ENCODE measurements around the gene ABCB11.

ABCB11 gene

GRCh38 chr2:168926621-168927386 lies 104.3 kb downstream of the ABCB11 start:
- DNase-seq (ENCODE audit: low spot score in 2 of 2) (no peak), ATAC-seq (replicated peaks; ENCODE audit: extremely low read depth, poor library complexity, severe bottlenecking) (no peak)
- no peaks in the 10 kb centered on the region for H3K4me1 Mint-ChIP-seq
- H3K27me3 Mint-ChIP-seq, result peaks cover 52% of the 10 kb centered on the region
- no peak overlapping the region for H3K27ac Mint-ChIP-seq (ENCODE audit: low read depth)
- H3K9me3 Mint-ChIP-seq, result no peaks in the 10 kb centered on the region
- no peaks in the 10 kb centered on the region for H3K36me3 Mint-ChIP-seq (ENCODE audit: insufficient read depth)
- no peak overlapping the region for H3K4me3 Mint-ChIP-seq

- Mint-ChIP-seq H3K27ac (ENCODE audit: low read depth) (no peak overlapping the region), H3K27me3 (peaks cover 51% of the 10 kb centered on the region), H3K4me3 (no peak overlapping the region), H3K9me3 (no peaks in the 10 kb centered on the region), H3K4me1 (no peaks in the 10 kb centered on the region), H3K36me3 (ENCODE audit: insufficient read depth) (no peaks in the 10 kb centered on the region)
- no peak for DNase-seq (ENCODE audit: low spot score in 2 of 2)
- no peak for ATAC-seq (replicated peaks; ENCODE audit: extremely low read depth, poor library complexity, severe bottlenecking)
Measured at GRCh38 chr2:168920504-168921157, 110.5 kb downstream of the ABCB11 start.

- ATAC-seq (replicated peaks; ENCODE audit: extremely low read depth, poor library complexity, severe bottlenecking) (no peak), DNase-seq (ENCODE audit: low spot score in 2 of 2) (no peak)
- Mint-ChIP-seq H3K4me1 (no peaks in the 10 kb centered on the region), H3K36me3 (ENCODE audit: insufficient read depth) (no peaks in the 10 kb centered on the region), H3K4me3 (no peak overlapping the region), H3K27me3 (peaks cover 52% of the 10 kb centered on the region), H3K9me3 (no peaks in the 10 kb centered on the region), H3K27ac (ENCODE audit: low read depth) (no peak overlapping the region)
Measured at GRCh38 chr2:168916331-168916675, 114.8 kb downstream of the ABCB11 start.

GRCh38 chr2:168915441-168916330 lies 115.4 kb downstream of the ABCB11 start:
- peaks cover 48% of the 10 kb centered on the region for H3K27me3 Mint-ChIP-seq
- no peak overlapping the region for H3K4me3 Mint-ChIP-seq
- no peaks in the 10 kb centered on the region for H3K36me3 Mint-ChIP-seq (ENCODE audit: insufficient read depth)
- H3K9me3 Mint-ChIP-seq, result no peaks in the 10 kb centered on the region
- no peaks in the 10 kb centered on the region for H3K4me1 Mint-ChIP-seq
- ATAC-seq (replicated peaks; ENCODE audit: extremely low read depth, poor library complexity, severe bottlenecking), result no peak
- no peak overlapping the region for H3K27ac Mint-ChIP-seq (ENCODE audit: low read depth)
- DNase-seq (ENCODE audit: low spot score in 2 of 2), result no peak

GRCh38 chr2:168913495-168913894 lies 117.6 kb downstream of the ABCB11 start:
- Mint-ChIP-seq H3K27ac (ENCODE audit: low read depth) (no peak overlapping the region), H3K27me3 (peaks cover 39% of the 10 kb centered on the region), H3K4me1 (no peaks in the 10 kb centered on the region), H3K4me3 (no peak overlapping the region), H3K36me3 (ENCODE audit: insufficient read depth) (no peaks in the 10 kb centered on the region), H3K9me3 (no peaks in the 10 kb centered on the region)
- no peak for DNase-seq (ENCODE audit: low spot score in 2 of 2)
- no peak for ATAC-seq (replicated peaks; ENCODE audit: extremely low read depth, poor library complexity, severe bottlenecking)

- ATAC-seq (replicated peaks; ENCODE audit: extremely low read depth, poor library complexity, severe bottlenecking), result no peak
- Mint-ChIP-seq H3K9me3 (no peaks in the 10 kb centered on the region), H3K4me1 (no peaks in the 10 kb centered on the region), H3K36me3 (ENCODE audit: insufficient read depth) (no peaks in the 10 kb centered on the region), H3K27me3 (peaks cover 41% of the 10 kb centered on the region), H3K4me3 (no peak overlapping the region), H3K27ac (ENCODE audit: low read depth) (no peak overlapping the region)
- DNase-seq (ENCODE audit: low spot score in 2 of 2), result no peak
Measured at GRCh38 chr2:168912901-168913369, 118.2 kb downstream of the ABCB11 start.

- Mint-ChIP-seq H3K4me1 (no peaks in the 10 kb centered on the region), H3K27me3 (peaks cover 46% of the 10 kb centered on the region), H3K9me3 (no peaks in the 10 kb centered on the region), H3K36me3 (ENCODE audit: insufficient read depth) (no peaks in the 10 kb centered on the region), H3K27ac (ENCODE audit: low read depth) (no peak overlapping the region), H3K4me3 (no peak overlapping the region)
- ATAC-seq (replicated peaks; ENCODE audit: extremely low read depth, poor library complexity, severe bottlenecking), result no peak
- no peak for DNase-seq (ENCODE audit: low spot score in 2 of 2)
Measured at GRCh38 chr2:168912466-168912865, 118.7 kb downstream of the ABCB11 start.

- Mint-ChIP-seq H3K4me1 (no peaks in the 10 kb centered on the region), H3K27me3 (peaks cover 64% of the 10 kb centered on the region), H3K36me3 (ENCODE audit: insufficient read depth) (no peaks in the 10 kb centered on the region), H3K27ac (ENCODE audit: low read depth) (no peak overlapping the region), H3K4me3 (no peak overlapping the region), H3K9me3 (no peaks in the 10 kb centered on the region)
- ATAC-seq (replicated peaks; ENCODE audit: extremely low read depth, poor library complexity, severe bottlenecking) (no peak), DNase-seq (ENCODE audit: low spot score in 2 of 2) (no peak)
Measured at GRCh38 chr2:168910330-168910729, 120.8 kb downstream of the ABCB11 start.

- peaks cover 53% of the 10 kb centered on the region for H3K27me3 Mint-ChIP-seq
- DNase-seq (ENCODE audit: low spot score in 2 of 2) (no peak), ATAC-seq (replicated peaks; ENCODE audit: extremely low read depth, poor library complexity, severe bottlenecking) (no peak)
- no peaks in the 10 kb centered on the region for H3K9me3 Mint-ChIP-seq
- H3K36me3 Mint-ChIP-seq (ENCODE audit: insufficient read depth), result no peaks in the 10 kb centered on the region
- H3K4me1 Mint-ChIP-seq, result no peaks in the 10 kb centered on the region
- no peak overlapping the region for H3K27ac Mint-ChIP-seq (ENCODE audit: low read depth)
- no peak overlapping the region for H3K4me3 Mint-ChIP-seq
Measured at GRCh38 chr2:168907940-168908662, 123.0 kb downstream of the ABCB11 start.

GRCh38 chr2:168904358-168904757 lies 126.8 kb downstream of the ABCB11 start:
- Mint-ChIP-seq H3K27me3 (peaks cover 62% of the 10 kb centered on the region), H3K4me1 (no peaks in the 10 kb centered on the region), H3K27ac (ENCODE audit: low read depth) (no peak overlapping the region), H3K9me3 (no peaks in the 10 kb centered on the region), H3K4me3 (no peak overlapping the region), H3K36me3 (ENCODE audit: insufficient read depth) (no peaks in the 10 kb centered on the region)
- no peak for DNase-seq (ENCODE audit: low spot score in 2 of 2)
- no peak for ATAC-seq (replicated peaks; ENCODE audit: extremely low read depth, poor library complexity, severe bottlenecking)

- no peak overlapping the region for H3K27ac Mint-ChIP-seq (ENCODE audit: low read depth)
- ATAC-seq (replicated peaks; ENCODE audit: extremely low read depth, poor library complexity, severe bottlenecking) (no peak), DNase-seq (ENCODE audit: low spot score in 2 of 2) (no peak)
- H3K4me3 Mint-ChIP-seq, result no peak overlapping the region
- no peaks in the 10 kb centered on the region for H3K4me1 Mint-ChIP-seq
- H3K9me3 Mint-ChIP-seq, result no peaks in the 10 kb centered on the region
- H3K27me3 Mint-ChIP-seq, result peaks cover 62% of the 10 kb centered on the region
- no peaks in the 10 kb centered on the region for H3K36me3 Mint-ChIP-seq (ENCODE audit: insufficient read depth)
Measured at GRCh38 chr2:168903888-168904287, 127.2 kb downstream of the ABCB11 start.

- Mint-ChIP-seq H3K4me1 (no peaks in the 10 kb centered on the region), H3K4me3 (no peak within 1 kb of the TSS), H3K9me3 (no peaks in the 10 kb centered on the region), H3K27ac (ENCODE audit: low read depth) (no peak within 1 kb of the TSS), H3K36me3 (ENCODE audit: insufficient read depth) (no peaks in the 10 kb centered on the region), H3K27me3 (peaks cover 44% of the 10 kb centered on the region)
- DNase-seq (ENCODE audit: low spot score in 2 of 2) (no peak), ATAC-seq (replicated peaks; ENCODE audit: extremely low read depth, poor library complexity, severe bottlenecking) (no peak)
Measured at GRCh38 chr2:168901003-168901402, 130.1 kb downstream of the ABCB11 start, which contains the start of gene G6PC2. Gene G6PC2, plus strand, starts transcription at chr2:168901291. Its CDS starts 41 bp downstream, at chr2:168901332.
